Uterus (tissue), 4 donors: Measurements from ENCODE around the gene DHX8. TPM values are rescaled to one million over a fixed set of nuclear protein-coding genes. Genes with fewer than 3 reads are reported as not detected.

Experiments
- DNase-seq, 2 donors: peaks; one replicate each; pipeline ENCODE4 v3.0.0-alpha.2; 2019 to 2020
- H3K27ac ChIP-seq, 2 donors: fragments of 200-600 bp; sonication (generic); 1 replicate in 1 of 2; 2 replicates in 1 of 2; pipeline ENCODE4 v1.5.1; 2016 to 2018
- H3K27me3 ChIP-seq, 2 donors: fragments of 200-600 bp; sonication (generic); one replicate each; pipeline ENCODE4 v1.5.1; 2018 to 2019; ENCODE audit warnings: control low read depth in 1 of 2
- H3K36me3 ChIP-seq, 2 donors: fragments of 200-600 bp; sonication (generic); one replicate each; pipeline ENCODE4 v1.5.1; 2019; ENCODE audit warnings: control low read depth in 1 of 2
- H3K4me1 ChIP-seq, 2 donors: fragments of 200-600 bp; sonication (generic); one replicate each; pipeline ENCODE4 v1.5.1; 2018 to 2019; ENCODE audit warnings: control low read depth in 1 of 2
- H3K4me3 ChIP-seq, 2 donors: fragments of 200-600 bp; sonication (generic); 1 replicate in 1 of 2; 2 replicates in 1 of 2; pipeline ENCODE4 v1.5.1; 2018 to 2019; ENCODE audit warnings: mild to moderate bottlenecking in 1 of 2
- H3K9me3 ChIP-seq, 2 donors: fragments of 200-600 bp; sonication (generic); one replicate each; pipeline ENCODE4 v1.5.1; 2019; ENCODE audit warnings: control low read depth in 1 of 2
- POLR2A ChIP-seq, 2 donors: fragments of 450-650 bp; IDR thresholded peaks; one replicate each; pipeline ENCODE4 v1.6.1; 2016; ENCODE audit warnings: antibody characterized with exemption in 2 of 2, mild to moderate bottlenecking in 1 of 2, moderate library complexity in 1 of 2
- intact Hi-C: fragments of 100-400 bp; cut with DNase I; formaldehyde crosslinking; loops from one replicate; pipeline ENCODE4 v1.15.1; 2023; ENCODE audit warnings: low total_unique reads
- total RNA-seq, 4 donors: library from RNA; depleted of rRNA in 3 of 4; stranded (reverse); fragments of >200 nt in 3 of 4; gene quantifications; one replicate each; pipeline versions ENCODE4 v1.1.0 to v1.2.4, GENCODE V29; 2014 to 2023
- TF ChIP-seq, protein P1 (sequence below), 4 experiments: fragments of 200-600 bp in 2 of 4; fragments of 450-650 bp in 2 of 4; sonication (generic) in 2 of 4; IDR thresholded peaks; one replicate each; pipeline ENCODE4 v1.5.1; 2016 to 2019; ENCODE audit warnings: antibody characterized with exemption in 4 of 4, mild to moderate bottlenecking in 2 of 4, moderate library complexity in 1 of 4
- donor health status: DM: yes; HTN: yes; CAD: no.

DHX8 gene
- total RNA-seq, 4 donors from 2014 or later, result 8.5 to 54.6 (median 32.0) TPM

DNA sequence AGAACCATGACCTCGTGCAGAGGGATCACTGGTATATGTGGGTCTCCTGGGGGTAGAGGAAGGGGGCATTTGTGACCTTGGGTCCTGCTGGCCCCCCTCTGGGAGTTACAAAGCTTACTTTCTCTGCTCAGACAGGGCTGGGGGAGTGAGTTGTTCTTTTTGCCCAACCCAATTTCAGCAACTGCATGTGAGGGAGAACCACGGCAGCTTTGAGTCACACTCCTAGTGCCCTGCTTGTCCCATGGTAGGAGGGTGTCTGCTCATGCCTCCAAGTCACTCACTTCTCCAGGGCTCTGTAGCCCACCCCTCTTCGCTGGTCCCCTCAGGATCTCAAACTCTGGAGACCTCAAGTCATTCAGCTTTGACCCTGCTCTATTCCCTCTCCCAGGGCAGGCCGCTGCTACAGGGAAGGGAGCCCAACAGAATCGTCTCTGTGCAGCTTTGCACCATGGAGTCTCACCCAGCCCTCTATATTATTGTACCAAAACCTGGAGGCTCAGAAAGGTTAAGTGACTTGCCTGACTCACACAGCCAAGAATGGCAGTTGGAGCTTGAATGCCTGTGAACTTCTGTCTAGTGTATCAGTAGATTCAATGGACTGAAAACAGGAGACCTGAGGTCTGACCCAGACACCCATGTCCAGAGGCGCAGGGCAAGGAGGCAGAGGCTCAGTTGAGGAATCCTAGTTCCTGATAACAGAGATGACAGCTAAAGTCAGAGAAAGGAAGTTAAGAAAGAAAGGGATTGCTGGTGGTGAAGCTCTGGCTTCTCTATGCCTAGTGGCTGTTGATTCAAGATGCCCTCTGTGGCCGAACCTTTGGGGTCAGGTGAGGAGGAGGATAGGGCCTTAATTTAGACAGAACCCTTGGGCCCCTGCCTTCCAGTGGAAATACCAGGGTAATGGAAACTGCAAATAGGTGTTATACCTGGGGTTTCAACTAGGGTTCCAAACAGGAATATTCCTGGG lies 77.0 kb downstream of the DHX8 start:
- Histone ChIP-seq H3K27ac (no peak overlapping the region), H3K4me3 (no peak overlapping the region), H3K4me1 (no peaks in the 10 kb centered on the region), H3K9me3 (no peaks in the 10 kb centered on the region), H3K36me3 (no peaks in the 10 kb centered on the region), H3K27me3 (no peaks in the 10 kb centered on the region)
- no peak for DNase-seq
- no peak for TF ChIP-seq POLR2A (IDR thresholded peaks at IDR 0.05)
- TF ChIP-seq, protein P1, sequence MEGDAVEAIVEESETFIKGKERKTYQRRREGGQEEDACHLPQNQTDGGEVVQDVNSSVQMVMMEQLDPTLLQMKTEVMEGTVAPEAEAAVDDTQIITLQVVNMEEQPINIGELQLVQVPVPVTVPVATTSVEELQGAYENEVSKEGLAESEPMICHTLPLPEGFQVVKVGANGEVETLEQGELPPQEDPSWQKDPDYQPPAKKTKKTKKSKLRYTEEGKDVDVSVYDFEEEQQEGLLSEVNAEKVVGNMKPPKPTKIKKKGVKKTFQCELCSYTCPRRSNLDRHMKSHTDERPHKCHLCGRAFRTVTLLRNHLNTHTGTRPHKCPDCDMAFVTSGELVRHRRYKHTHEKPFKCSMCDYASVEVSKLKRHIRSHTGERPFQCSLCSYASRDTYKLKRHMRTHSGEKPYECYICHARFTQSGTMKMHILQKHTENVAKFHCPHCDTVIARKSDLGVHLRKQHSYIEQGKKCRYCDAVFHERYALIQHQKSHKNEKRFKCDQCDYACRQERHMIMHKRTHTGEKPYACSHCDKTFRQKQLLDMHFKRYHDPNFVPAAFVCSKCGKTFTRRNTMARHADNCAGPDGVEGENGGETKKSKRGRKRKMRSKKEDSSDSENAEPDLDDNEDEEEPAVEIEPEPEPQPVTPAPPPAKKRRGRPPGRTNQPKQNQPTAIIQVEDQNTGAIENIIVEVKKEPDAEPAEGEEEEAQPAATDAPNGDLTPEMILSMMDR (IDR thresholded peaks at IDR 0.05), result no peak
- intact Hi-C loops, result no loop called here

DNA sequence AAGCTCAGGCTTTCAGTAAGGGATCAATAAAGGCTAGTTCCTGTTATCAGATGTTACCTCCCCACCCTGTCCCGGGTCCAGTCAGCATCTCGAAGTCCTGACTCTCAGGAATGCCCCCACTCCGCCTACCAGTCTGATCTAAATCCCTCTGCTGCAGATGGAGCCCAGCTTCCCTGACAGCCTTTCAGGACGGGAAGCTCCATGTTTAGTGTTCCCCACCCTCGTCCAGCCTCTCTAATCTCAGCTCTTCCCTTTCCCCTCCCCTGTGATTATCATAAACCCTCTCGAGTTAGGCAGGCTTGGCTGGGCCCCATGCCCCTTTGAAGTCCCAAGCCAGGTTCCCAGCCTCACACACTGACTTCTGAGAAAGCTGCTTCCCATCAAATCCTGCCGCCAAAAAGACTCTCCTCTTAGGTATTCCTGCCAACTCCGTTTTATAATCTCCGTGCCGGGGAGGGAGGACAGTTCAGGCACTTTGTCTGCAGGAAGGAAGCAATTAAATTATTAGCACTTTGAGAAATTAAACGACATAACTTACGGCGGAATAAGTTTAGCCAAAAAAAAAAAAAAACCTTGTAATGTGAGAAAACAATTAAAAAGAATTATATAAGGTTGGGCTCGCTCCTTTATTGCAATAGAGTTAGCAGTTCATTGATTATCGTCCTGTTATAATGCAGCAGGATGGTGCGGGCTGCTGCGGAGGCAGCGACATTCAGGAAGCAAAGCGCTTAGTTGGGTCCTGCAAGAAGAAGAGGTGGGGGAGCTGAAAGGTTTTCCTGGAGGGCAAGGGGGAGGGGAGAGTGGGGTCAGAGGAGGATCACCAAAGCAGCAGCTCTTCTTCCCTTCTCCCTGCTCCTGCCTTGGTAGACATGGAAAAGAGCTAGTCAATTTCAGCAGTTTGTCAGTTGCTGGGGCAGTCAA lies 79.2 kb downstream of the DHX8 start:
- Histone ChIP-seq H3K36me3 (no peaks in the 10 kb centered on the region), H3K27ac (no peak overlapping the region), H3K4me3 (no peak overlapping the region), H3K4me1 (no peaks in the 10 kb centered on the region), H3K9me3 (no peaks in the 10 kb centered on the region), H3K27me3 (no peaks in the 10 kb centered on the region)
- TF ChIP-seq, protein P1 (IDR thresholded peaks at IDR 0.05), result no peak
- no peak for TF ChIP-seq POLR2A (IDR thresholded peaks at IDR 0.05)
- DNase-seq, result peak; percentile 56 to 75
- intact Hi-C loops, result no loop called here

DNA sequence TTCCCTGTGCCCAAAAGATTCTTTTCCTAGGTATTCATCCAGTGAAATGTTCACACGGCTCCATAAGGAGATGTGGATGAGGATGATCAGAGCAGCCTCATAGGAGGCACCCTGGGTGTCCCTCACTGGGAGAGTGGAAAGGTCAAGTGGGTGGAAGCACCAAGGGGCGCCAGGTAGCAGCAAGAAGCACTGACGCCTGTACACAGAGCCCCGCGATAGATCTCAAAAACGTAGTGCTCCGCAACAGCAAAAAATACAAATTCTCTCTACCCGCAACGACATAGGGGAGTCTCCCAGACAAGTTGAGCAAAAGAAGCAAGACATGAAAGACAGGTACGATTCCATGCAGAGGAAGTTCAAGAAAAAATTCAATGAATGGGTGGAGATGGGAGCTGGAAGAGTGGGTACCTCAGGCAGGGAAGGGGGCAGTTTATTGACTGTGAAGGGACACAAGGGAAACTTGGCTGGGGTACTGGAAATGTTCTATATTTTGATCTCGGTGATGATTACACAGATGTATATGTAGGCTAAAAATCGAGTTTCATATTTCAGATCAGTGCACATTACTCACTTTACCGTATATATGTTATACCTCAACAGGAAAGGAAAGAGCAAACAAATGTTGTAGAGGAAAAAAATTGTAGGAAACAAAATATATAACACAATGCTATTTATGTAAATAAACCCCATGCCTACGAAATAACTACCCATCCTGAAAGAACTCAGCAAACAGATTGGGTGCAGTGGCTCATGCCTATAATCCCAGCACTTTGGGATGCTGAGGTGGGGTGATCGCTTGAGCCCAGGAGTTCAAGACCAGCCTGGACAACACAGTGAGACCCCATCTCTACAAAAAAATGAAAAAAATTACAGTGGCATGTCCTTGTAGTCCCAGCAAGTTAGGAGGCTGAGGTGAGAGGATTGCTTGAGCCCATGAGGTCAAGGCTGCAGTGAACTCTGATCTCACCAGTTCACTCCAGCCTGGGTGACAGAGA lies 80.1 kb downstream of the DHX8 start:
- intact Hi-C loops, result no loop called here
- DNase-seq, result no peak
- TF ChIP-seq POLR2A (IDR thresholded peaks at IDR 0.05), result no peak
- TF ChIP-seq, protein P1 (IDR thresholded peaks at IDR 0.05), result no peak

DNA sequence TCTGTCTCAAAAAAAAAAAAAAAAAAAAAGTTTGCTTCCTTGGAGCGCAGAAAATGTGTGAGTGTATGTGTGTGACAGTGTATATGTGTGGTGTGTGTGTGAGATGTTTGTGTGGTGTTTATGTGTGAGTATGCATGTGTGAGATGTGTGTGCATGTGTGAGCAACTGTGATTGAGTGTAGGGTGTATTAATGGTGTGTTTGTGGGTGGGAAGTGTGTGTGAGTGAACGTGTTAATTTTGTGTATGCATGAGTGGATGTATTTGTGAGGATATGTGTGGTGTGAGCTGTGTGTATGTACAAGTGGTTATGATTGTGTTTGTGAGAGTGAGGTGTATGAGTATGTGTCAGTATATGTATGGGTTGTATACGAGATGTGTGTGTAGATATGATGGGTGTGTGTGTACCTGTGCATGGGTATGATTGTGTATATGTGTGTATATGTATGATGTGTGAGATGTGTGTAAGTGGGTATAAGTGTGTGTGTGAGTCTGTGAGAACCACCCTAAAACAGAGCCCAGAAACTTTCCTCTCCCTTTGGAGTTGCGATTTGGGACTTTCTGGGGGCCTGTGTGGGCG lies 84.8 kb downstream of the DHX8 start:
- no peak for DNase-seq
- Histone ChIP-seq H3K4me1 (no peaks in the 10 kb centered on the region), H3K27me3 (no peaks in the 10 kb centered on the region), H3K27ac (no peak overlapping the region), H3K4me3 (no peak overlapping the region), H3K9me3 (no peaks in the 10 kb centered on the region), H3K36me3 (no peaks in the 10 kb centered on the region)
- intact Hi-C loops, result no loop called here
- TF ChIP-seq, protein P1 (IDR thresholded peaks at IDR 0.05), result no peak
- no peak for TF ChIP-seq POLR2A (IDR thresholded peaks at IDR 0.05)

More for the DNA sequence above, 80.1 kb downstream of the DHX8 start:
- Histone ChIP-seq H3K4me1 (no peaks in the 10 kb centered on the region), H3K9me3 (no peaks in the 10 kb centered on the region), H3K27me3 (no peaks in the 10 kb centered on the region), H3K27ac (no peak overlapping the region), H3K36me3 (no peaks in the 10 kb centered on the region), H3K4me3 (no peak overlapping the region)
